Endometrial microvascular endothelial cells (primary cell): ENCODE data around the gene ASB1. TPM values are rescaled to one million over a fixed set of nuclear protein-coding genes. Genes with fewer than 3 reads are reported as not detected.

Experiments
- in situ Hi-C: cut with HindIII; loops from 2 replicates; pipeline ENCODE4 v1.10.0; 2017; ENCODE audit warnings: low sequenced_read_pairs, low pct_unique_long_range_greater_than_20kb; ENCODE audit errors: inconsistent ontology term
- total RNA-seq: library from RNA; depleted of rRNA; stranded (reverse); fragments of >200 nt; gene quantifications from one replicate; pipeline ENCODE4 v1.2.3, GENCODE V29; 2015; ENCODE audit errors: inconsistent ontology term

The ASB1 gene
- total RNA-seq, 1 donor from 2014 or later: 19.0 TPM

GRCh38 chr2:238499731-238500580 lies 73.2 kb downstream of the ASB1 start:
- in situ Hi-C loops: no loop called here

GRCh38 chr2:238501311-238501710 lies 74.6 kb downstream of the ASB1 start:
- in situ Hi-C loops: no loop called here

Other genes with a start within 250 kb of the ASB1 start
- gene ILKAP, start 223.2 kb upstream of the ASB1 start, total RNA-seq: 24.2 TPM
- 1.1 TPM for gene HES6, start 186.9 kb upstream of the ASB1 start, total RNA-seq
- 1.4 TPM for gene PER2, start 138.3 kb upstream of the ASB1 start, total RNA-seq
- gene TRAF3IP1, start 106.4 kb upstream of the ASB1 start, total RNA-seq: 3.5 TPM